COR-L47 (cell line): ENCODE data around the gene FRAS1.

Source experiments
- DNase-seq: peaks from one replicate; lab custom pipeline; 2025; lab: John Stamatoyannopoulos, UW

The FRAS1 gene

DNA sequence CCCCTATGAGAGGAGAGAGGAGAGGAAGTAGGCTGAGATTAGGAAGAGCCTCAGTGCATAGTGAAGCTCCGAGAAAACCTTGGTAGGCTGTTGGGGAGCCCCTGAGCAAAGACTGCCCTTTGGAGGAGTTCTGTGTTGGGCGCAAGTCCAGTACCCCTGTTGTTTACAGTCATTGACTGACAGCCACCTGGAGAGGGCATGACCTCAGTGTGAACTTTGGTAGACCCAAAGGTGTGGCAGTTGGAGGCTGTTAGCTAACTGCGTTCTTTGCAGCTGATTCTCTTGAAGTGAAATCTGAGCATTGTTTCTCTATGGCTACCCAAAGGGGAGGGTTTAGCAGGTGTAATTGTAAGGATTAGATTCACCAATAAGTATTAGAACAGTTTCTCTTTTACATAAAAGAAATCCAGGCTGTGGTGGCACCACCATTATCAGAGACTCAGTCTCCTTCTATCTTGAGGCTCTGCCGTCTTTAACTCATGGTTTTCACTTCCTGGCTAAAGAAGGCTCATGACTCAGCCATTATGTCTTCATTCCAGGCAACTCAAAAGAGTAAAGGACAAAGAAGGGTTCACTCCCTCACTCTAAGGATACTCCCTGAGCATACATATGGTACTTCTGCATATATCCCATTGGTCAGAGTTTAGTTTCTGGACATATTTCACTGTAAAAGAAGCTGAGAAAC lies 527.9 kb downstream of the FRAS1 start:
- no peak for DNase-seq

DNA sequence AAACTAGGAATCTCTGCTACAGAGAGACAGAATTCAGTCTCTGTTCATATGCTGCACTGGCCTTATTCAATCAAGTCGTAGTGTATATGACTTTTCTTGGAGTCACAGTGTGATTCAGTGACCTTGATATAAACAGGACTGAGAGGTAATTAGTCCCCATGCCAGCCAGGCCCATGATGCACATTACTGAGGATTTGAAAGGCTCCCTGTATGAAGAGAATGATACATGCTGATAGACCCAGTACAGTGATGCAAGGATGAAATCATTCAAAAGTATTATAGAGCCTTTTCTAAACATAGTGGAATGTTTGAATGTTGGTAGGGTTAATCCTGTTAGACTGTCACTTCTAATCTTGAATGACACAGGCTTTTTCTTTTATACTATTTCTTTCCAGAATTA lies 528.5 kb downstream of the FRAS1 start:
- no peak for DNase-seq

DNA sequence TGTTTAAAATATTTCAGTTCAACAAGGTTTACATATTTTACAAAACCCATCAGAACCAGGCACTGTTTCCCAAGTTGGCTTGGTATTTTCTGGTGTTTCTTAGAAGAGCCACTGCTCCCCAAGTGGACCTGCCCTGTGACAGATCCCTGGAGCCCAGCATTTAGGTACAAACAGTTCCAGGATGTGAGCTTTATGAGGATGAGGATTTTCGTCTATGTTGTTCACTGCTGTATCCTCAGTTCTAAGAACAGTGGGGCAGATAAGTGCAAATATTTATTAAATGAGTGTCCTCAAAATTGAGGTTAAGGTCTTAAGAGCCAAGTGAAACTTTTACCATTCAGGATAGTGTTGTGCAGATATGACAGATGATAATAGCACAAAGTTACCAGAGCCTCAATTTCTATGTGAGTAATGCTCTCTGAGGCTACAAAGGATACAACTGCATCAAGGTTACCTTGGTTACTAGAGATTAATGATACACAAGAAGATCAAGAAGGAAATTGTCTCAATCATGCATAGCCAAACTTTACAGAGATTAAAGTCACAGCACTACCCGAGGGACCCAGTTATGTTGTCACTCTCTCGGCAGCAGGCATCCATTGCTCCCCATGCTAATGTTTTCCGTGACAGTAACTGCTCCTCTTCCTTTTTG lies 531.9 kb downstream of the FRAS1 start:
- no peak for DNase-seq

DNA sequence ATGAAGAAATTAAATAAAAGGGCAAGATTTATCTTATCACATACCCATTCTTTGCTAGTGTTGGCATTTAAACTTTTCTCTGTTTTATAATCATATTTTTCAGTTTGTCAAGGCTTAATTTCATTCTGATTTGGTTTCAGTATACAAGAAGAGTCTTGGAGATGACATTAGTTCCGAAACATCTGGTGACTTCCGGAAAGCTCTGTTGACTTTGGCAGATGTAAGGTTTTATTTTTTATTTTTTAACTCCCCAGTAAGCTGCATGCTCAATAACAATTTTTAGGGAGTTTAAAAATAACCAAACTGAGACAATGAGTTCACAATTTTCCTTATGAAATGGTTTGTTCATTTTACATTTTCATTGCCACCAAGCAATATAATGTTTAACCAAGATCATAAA lies 534.3 kb downstream of the FRAS1 start:
- no peak for DNase-seq

- no peak for DNase-seq
These were observed 535.1 kb downstream of the FRAS1 start for GRCh38 chr4:78592088-78592783.
